ENCODE results near the gene PSMB2.
"Not testable (repeated sequence)": the region's sequence is repeated elsewhere in the genome, so short reads cannot be mapped to it uniquely, and the experiment has no call there.

PSMB2 gene

GRCh38 chr1:35592991-35593769, 48.1 kb downstream of the PSMB2 start:
- no peak for DNase-seq (ENCODE audit: low spot score)

- DNase-seq (ENCODE audit: low spot score): no peak
Observed at GRCh38 chr1:35591211-35591610, 50.1 kb downstream of the PSMB2 start.

GRCh38 chr1:35590476-35591040, 50.8 kb downstream of the PSMB2 start:
- no peak for DNase-seq (ENCODE audit: low spot score)

- no peak for DNase-seq (ENCODE audit: low spot score)
Observed at GRCh38 chr1:35589516-35590427, 51.6 kb downstream of the PSMB2 start.

- no peak for DNase-seq (ENCODE audit: low spot score)
Observed at GRCh38 chr1:35588197-35588910, 53.0 kb downstream of the PSMB2 start.

- DNase-seq (ENCODE audit: low spot score): no peak
Observed at GRCh38 chr1:35587736-35588135, 53.6 kb downstream of the PSMB2 start.

- no peak for DNase-seq (ENCODE audit: low spot score)
Observed at GRCh38 chr1:35586808-35587207, 54.5 kb downstream of the PSMB2 start.

GRCh38 chr1:35585805-35586204, 55.5 kb downstream of the PSMB2 start:
- not testable (repeated sequence) for DNase-seq (ENCODE audit: low spot score)

- DNase-seq (ENCODE audit: low spot score): no peak
Observed at GRCh38 chr1:35585281-35585680, 56.0 kb downstream of the PSMB2 start.

- not testable (repeated sequence) for DNase-seq (ENCODE audit: low spot score)
Observed at GRCh38 chr1:35581621-35582020, 59.7 kb downstream of the PSMB2 start.

- no peak for DNase-seq (ENCODE audit: low spot score)
Observed at GRCh38 chr1:35580949-35581388, 60.4 kb downstream of the PSMB2 start.

GRCh38 chr1:35577071-35577998, 64.0 kb downstream of the PSMB2 start:
- no peak for DNase-seq (ENCODE audit: low spot score)

GRCh38 chr1:35576766-35577070, 64.6 kb downstream of the PSMB2 start:
- not testable (repeated sequence) for DNase-seq (ENCODE audit: low spot score)

GRCh38 chr1:35576061-35576765, 65.1 kb downstream of the PSMB2 start:
- DNase-seq (ENCODE audit: low spot score): no peak

GRCh38 chr1:35575416-35575958, 65.8 kb downstream of the PSMB2 start:
- DNase-seq (ENCODE audit: low spot score): no peak

GRCh38 chr1:35574655-35575415, 66.5 kb downstream of the PSMB2 start:
- no peak for DNase-seq (ENCODE audit: low spot score)

- DNase-seq (ENCODE audit: low spot score): no peak
Observed at GRCh38 chr1:35574125-35574654, 67.1 kb downstream of the PSMB2 start.

GRCh38 chr1:35573198-35574124, 67.9 kb downstream of the PSMB2 start, which contains the start of gene TFAP2E:
Gene TFAP2E, plus strand, starts transcription at chr1:35573314. Its CDS starts 264 bp downstream, at chr1:35573578.
- DNase-seq (ENCODE audit: low spot score): no peak
